HG03064 (cell line): ENCODE measurements around the gene UNC93A.
"Not testable (repeated sequence)": the region's sequence is repeated elsewhere in the genome, so short reads cannot be mapped to it uniquely, and the experiment has no call there.

Experiments
- ATAC-seq: cut with Tn5 transposase; IDR thresholded peaks from one replicate; pipeline ENCODE4 v1.9.1; 2021; ENCODE audit warnings: low read depth; ENCODE audit not compliant: unreplicated experiment

Gene UNC93A

DNA sequence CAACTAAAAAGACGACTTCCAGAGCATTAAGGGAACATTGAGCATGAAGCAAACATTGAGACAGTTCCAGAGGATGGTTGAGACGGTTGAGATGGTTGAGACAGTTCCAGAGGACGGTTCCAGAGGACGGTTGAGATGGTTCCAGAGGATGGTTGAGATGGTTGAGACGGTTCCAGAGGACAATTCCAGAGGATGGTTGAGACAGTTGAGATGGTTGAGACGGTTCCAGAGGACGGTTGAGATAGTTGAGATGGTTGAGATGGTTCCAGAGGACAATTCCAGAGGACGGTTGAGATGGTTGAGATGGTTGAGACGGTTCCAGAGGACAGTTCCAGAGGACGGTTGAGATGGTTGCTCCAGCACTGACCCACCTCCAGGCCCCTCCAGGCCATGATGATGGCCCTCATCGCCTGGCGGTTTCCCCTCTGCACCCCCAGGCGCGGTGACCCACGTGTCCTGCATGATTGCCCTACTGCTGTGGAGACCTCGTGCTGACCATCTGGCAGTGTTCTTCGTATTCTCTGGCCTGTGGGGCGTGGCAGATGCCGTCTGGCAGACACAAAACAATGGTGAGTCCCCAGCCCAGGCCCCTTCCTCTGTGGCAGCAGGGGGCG is 16.3 kb downstream of the UNC93A start:
- no peak for ATAC-seq

DNA sequence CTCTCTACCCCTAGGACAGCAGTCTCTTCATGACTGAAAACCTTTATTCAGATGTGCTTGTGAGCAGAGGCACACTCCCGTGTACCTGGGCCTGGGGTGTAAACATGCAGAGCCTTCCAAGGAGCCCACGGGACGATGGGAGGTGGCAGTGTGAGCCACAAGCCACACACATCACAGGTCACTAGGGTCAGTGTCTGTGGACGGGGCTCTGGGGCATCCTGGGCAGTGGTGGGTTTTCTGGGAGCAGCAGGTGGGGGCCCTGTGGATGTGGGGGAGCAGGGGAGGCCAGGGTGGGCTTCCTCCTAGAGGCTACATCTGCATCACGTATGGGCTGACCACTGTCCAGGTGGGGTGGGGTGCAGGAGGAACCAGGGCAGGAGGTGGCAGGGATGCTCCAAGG is 17.1 kb downstream of the UNC93A start:
- ATAC-seq, result no peak

DNA sequence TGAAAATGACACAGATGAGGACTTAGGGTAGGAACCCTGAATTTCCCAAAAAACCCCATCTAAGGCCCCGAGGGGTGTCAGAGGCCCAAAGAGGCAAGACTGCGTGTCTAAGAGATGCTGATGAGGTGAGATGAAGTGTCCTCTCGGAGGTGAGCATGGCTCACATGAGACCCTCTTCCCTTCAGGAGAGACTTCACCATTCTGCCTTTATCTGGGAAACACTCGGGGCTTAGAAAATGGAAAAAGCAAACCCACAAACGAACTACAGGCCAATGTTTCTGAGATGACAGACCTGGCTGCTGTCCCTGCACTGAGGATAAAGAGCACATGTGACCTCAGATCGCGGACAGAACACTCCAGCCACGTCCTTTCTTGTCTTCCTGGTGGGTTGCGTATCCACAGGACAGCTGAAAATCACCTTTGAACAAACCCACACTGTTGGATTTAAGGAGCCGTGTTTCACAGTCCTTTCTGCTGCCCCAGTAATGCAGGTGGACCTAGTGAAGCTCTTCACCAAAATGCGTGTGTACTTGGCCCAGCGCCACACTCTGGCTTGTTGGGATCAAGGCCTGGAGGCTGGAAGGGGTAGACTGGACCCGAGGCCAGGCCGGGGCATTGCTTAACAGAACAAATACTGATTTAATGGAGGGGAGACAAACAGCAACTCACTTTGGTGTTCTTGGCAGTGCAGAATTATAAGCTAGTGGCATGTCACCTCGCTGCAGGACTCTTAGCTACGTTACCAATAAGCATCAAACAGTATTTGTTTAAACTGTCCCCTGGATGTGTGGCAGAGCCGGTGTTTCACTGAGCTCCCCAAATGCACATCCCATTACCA is 18.5 kb downstream of the UNC93A start:
- not testable (repeated sequence) for ATAC-seq

DNA sequence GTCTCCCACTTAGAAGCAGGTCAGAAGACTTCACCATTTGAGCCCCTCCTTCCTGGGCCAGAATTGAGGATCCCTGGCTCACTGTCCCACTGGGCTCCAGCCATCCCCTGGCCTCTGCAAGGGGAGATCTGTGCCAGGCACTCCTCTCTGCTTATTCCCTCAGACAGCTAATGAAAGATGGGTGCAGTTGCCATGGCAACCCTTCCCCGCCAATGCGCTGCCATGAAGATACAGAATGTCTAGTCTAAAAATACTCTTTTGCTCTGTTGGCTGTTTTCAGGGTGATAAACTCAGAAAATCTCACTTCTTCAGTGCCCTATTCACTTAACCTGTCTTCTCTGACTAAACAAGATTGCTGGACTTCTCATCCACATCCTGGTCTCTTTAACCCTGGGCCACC is 20.2 kb downstream of the UNC93A start:
- ATAC-seq, result no peak

DNA sequence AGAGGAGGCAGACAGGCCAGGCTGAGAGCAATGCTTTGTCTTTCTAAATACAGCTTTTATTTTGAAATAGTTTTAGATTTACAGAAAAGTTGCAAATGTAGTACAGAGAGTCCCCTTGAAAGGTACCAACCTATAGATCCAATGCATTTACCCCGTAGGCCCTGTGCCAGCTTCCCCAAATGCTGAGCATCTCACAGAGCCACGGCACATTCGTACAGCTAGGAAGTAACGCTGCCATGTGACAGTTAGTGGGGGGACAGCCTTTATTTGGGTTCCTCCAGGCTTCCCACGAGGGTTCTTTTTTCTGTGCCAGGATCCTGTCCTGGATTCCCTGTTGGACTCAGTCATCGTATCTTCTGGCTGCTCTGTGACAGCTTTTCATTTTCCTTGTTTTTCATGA is 20.6 kb downstream of the UNC93A start:
- not testable (repeated sequence) for ATAC-seq

DNA sequence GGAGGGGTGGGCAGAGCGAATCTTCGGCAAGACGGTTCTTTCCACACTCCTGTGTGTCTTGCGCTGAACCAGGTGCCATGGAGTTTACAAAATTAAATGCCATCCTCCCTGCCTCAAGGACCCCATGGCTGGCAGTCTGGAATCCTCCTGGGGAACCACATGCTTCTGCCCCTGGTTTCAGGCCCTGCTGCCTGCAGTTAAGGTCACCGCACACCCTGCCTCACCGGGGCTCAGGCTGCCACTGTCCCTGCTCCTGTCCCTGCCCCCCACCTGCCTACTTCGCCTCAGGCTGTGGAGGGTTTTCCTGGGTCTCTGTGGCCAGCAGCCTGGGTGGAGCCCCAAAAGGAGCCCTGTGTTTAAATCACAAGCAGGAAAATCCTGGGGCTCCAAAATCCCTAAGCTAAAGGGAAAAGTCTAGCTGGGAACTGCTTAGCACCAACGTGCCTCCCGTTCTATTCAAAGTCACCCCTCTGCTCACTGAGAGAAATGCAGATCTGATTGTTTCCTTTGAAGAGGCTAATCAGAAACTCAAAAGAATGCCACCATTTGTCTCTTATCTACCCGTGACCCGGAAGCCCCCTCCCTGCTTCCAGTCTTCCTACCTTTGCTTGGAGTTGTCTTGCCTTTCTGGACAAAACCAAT is 23.2 kb downstream of the UNC93A start:
- no peak for ATAC-seq

DNA sequence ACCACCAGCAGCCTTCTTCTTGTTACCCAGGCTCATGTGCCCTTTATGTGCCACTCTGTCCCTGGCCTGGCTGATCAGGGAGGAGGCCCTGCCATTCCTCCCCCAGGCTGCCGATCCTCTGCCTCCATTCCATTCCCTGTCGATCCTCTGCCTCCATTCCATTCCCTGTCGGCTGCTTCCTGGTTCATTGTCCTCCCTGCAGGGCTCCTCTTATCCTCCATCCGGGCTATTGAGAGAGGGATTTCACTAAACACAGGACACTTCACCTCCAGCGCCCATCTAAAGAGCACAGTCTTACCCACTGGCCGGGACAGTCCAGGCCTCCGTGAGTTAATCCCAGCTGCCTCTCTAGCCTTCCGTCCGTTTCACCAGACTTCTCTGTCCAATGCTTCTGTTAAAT is 26.1 kb downstream of the UNC93A start:
- no peak for ATAC-seq

DNA sequence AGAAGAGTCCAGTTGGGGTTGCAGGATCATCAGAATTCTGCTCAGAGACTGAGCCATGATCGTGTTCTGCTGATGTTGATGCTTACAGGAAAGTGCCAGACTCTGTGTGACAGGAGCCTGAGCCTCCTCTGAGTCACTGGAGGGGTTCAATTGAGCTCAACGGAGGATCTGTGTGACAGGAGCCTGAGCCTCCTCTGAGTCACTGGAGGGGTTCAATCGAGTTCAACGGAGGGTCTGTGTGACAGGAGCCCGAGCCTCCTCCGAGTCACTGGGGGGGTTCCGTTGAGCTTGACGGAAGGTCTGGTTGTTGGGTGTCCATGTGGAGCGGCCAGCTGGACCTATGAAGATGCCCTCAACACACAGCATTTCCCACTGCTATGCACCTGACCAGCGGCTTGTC is 27.2 kb downstream of the UNC93A start:
- not testable (repeated sequence) for ATAC-seq

DNA sequence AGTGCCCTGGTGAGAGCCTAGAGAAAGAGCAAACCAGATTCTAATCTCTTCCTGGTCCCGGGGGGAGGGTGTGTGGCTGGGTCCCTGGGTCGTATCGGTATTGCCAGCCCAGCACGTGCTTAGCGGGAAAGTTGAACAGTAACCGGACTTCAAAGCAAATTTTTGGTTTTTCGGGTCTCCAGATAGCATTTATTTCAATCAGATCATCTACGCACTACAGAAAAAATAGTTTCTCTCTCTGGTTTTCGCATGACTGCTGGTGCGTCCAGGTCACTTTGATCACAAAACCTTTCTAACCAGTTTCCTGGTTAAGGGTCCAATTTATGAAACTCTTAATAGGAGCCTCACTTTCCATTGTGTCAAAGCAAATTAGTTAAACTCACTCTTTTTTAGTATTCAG is 27.7 kb downstream of the UNC93A start:
- ATAC-seq, result not testable (repeated sequence)

DNA sequence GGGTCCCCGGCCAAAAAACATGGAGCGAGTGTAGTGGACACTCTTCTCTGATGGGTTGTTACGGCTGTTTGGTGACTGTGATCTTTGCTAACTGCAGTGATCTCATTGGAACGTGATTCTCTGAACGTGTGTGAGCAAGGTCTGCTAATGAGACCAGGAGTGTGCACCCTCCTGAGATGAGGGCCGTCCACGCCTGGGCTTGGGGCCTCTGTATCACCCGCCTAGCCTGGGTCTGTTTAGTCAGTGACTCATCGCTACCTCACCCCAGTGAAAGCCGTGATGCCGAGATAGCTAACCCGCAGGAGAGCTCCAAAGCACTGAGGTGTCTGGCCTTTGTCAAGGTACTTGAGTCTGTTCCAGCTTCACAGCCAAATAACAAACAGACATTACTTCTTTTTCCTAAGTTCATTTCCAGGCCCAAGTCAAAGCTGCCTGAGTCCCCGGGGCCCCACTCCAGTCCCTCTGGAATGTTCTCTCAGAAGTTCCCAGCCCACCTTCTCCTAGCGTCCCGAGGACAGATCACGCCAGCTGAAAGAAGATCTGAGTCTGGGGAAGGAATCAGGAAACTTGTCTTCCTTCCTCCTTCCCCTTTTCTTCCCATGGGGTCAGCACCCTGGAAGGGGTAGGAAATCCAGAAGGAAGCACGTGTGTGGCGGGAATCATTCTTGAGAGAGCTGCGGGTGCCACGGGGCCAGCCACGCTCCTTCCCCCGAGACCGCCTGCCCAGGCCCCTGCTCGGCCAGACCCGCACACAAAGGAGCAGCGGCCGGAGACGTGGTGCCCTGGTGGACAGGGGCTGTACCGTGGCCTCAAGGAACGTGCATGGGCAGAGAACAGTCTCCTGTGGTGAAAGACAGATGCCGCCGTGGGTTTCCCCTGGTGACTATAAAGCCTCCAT is 29.0 kb downstream of the UNC93A start:
- not testable (repeated sequence) for ATAC-seq

DNA sequence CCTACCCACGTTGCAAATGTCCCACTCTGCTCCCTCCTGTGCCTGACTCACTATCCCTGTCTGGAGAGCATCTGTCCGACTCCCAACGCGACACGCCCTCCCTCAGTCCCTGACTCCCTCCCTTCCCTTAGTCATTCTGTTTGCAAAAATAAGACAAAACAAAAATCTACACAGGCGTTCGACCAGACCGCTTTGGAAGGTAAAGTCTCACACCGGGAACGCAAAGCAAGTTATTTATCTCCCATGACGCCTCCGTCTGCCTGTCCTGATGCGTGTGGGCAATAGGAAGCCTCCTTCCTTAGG is 29.6 kb downstream of the UNC93A start:
- ATAC-seq, result not testable (repeated sequence)

DNA sequence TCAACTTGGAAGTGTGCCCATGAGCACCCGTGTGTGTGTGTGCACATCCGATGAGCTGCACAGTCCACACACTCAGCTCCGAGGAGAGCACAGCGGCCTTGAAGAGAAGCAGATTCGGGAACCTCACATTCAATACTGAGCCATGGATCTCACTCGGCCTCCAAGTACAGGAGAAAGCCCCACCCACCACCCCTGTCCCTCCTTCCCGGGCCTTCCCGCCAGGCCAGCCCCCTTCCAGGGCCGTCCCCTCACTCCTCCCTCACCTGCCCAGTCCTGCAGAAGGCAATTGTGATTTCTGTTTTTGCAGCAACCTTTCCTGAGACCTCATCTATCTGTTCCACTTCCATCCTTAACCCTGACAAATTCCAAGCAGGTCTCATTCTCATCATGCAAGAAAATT is 30.1 kb downstream of the UNC93A start:
- ATAC-seq, result not testable (repeated sequence)

DNA sequence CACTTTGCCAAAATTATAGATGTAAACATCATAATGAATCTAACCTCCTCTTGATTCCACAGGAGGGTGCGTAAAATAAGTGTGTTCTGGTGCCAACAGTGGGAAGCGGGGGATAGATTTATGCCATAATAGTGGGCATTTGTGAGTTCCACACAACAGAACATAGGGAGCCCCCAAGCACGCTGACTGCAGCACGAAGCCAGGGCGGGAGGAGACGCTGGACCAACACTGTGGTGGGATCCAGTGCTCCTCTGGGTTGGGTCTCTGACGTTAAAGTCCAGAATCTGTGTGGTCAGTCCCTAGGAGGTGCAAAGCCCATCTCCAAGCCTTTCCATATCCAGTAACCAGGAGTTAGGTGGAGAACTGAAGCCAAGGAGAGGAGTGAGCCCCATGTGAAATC is 32.0 kb downstream of the UNC93A start:
- ATAC-seq, result no peak

DNA sequence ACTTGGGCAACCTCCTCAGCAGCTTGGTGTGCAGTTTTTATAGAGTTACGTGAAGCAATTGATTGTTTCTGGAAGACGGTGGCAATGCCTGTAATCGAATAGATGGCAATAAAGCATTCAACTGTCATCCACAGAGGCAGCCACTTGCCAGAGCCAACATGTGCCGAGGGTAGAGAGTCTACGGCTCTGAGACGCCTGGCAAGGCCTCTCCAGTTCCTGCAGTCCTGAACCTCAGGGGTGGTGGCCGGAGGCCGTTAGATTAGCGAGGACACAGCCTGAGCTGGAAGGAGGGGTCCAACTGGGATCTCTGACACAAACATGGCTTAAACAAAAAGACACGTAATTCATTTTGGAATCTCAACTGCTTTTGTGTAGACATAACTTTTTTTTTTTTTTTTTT is 33.0 kb downstream of the UNC93A start:
- no peak for ATAC-seq

DNA sequence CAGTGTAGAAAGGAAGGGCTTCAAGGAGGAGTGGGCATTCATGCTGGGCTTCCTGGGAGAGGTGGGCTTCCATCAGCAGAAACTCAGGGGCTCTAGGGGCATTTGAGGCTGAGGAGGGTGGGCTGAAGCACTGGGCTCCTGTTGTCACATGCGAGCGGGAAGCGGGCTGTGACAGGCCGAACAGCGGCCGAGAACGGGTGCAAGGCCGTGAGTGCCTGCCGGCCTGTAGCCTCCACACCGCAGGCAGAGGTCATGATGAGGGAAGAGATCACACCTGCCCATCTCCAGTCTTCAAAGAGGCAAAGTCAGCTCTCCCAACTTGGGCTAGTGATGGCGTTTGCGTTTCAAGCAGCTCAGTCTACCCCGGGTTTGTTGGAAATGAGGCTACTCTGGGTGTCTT is 34.7 kb downstream of the UNC93A start:
- no peak for ATAC-seq

DNA sequence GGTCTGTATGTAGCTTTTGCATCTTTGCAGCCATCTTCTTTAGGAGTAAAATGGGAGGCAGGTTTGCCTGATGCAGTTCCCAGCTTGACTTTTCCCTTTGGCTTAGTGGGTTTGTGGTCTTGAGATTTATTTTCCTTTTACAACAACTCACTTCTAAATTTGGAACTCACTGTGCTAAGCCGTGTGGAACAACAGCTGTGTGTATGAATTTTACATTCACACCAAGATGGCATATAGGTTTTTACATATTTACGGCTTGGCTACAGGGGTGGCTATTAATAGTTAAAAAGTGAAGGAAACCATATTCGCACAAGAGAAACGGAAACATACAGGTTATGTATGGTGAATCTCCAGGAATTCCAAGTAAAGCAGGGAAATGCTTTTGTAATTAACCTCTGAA is 36.3 kb downstream of the UNC93A start:
- no peak for ATAC-seq

DNA sequence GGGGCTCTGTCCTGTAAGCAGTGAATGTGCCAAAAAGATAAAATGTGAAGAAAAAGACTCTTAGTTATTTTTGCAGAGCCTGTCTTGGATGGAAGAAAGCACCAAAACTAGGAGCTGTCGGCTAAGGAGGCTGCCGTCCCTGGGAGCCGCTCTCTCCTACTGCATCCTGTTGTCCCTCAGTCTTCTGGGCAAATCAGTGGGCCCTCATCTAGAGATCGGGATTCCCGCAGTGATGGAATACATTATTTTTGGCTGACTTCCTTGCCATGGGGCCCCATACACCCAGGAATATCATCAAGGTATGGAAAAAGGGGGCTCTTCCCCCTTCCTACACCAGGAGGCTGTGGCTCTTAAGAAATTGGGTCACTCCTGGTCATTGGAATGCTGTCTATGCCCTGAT is 37.0 kb downstream of the UNC93A start:
- no peak for ATAC-seq

DNA sequence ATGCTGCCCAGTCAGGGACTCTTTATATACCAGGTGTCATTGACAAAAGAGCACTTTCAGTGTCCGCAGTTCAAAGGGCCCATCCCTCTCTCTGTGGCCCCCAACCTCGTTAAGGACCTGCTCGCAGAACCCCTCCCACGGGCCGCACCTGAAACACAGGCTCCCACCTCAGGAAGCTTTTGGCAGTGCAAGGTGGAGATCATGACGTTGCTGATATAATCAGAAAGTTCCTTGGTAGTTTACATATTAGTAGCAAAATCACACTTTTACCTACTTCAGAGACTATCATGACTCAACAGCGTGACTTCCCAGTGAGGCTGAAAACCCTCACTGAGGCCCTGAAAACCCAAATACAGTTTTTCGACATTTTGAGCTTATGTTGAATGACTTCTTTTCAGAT is 37.9 kb downstream of the UNC93A start:
- no peak for ATAC-seq

DNA sequence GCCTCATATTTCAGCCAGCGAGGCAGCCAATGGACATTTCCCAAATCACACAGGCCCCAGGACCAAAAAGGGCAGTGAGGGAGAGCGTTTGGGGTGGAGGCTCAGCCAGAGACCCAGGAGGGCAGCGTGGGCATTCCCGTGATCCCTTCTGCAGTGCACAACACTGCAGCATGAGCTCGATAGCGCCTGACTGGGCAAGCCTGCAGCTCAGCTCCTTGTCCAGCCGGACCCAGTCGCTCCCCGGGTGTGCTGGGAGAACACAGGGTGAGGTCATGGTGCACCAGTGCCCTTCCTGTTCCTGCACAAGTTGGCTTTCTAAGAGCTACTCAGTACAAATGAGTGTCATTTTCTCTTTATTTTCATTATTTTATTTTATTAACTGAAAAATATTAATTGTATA is 39.6 kb downstream of the UNC93A start:
- no peak for ATAC-seq

DNA sequence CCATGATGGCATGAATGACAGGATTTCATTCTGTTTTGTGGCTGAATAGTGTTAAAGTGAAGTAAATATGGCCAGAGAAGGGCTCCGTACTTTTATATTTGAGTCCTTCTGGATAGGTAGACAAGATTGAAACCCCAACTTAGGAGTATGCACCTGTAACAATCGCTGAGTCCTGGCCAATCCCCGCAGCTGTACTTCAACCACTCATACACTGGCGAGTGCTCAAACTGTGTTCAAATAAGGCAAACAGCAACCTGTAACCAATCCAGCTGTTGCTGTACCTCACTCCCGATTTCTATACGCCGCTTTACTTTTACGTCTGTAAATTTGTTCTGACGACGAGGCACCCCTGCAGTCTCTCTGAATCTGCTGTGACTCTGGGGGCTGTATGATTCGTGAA is 40.5 kb downstream of the UNC93A start:
- ATAC-seq, result no peak
